A549 treated with CpdA at 1 μM for 4 hours (cell line): ENCODE results near the gene LHCGR. TPM values are rescaled to one million over a fixed set of nuclear protein-coding genes. Genes with fewer than 3 reads are reported as not detected.

Experiments
- total RNA-seq: library from RNA; stranded (reverse); fragments of 200-300 nt; extraction: Qiagen RNA extraction; gene quantifications from 5 replicates; pipeline ENCODE4 v1.2.3, GENCODE V29; 2022; ENCODE audit warnings: low read depth

Gene LHCGR
- not detected in 5 replicates for total RNA-seq

GRCh38 chr2:48755473-48755872, at the start of gene LHCGR:
TSS of gene LHCGR (minus strand) at chr2:48755724. CDS start at chr2:48755671, 53 bp downstream.

Other genes starting within 250 kb of the LHCGR start
- gene STON1, start 225.6 kb downstream of the LHCGR start, total RNA-seq = 0.23 to 0.46 TPM (median 0.35 TPM) in 4 of 5 replicates, not detected in the other
- not detected in 5 replicates for gene GTF2A1L, start 137.9 kb downstream of the LHCGR start, total RNA-seq